GM11168 (cell line): ENCODE data around the gene NES.

Experiments used
- in situ Hi-C: fragments of 300-500 bp; cut with MboI; formaldehyde crosslinking; loops from one replicate; pipeline ENCODE4 v1.12.0; 2022; ENCODE audit warnings: low sequenced_read_pairs; ENCODE audit not compliant: unreplicated experiment

Gene NES

DNA sequence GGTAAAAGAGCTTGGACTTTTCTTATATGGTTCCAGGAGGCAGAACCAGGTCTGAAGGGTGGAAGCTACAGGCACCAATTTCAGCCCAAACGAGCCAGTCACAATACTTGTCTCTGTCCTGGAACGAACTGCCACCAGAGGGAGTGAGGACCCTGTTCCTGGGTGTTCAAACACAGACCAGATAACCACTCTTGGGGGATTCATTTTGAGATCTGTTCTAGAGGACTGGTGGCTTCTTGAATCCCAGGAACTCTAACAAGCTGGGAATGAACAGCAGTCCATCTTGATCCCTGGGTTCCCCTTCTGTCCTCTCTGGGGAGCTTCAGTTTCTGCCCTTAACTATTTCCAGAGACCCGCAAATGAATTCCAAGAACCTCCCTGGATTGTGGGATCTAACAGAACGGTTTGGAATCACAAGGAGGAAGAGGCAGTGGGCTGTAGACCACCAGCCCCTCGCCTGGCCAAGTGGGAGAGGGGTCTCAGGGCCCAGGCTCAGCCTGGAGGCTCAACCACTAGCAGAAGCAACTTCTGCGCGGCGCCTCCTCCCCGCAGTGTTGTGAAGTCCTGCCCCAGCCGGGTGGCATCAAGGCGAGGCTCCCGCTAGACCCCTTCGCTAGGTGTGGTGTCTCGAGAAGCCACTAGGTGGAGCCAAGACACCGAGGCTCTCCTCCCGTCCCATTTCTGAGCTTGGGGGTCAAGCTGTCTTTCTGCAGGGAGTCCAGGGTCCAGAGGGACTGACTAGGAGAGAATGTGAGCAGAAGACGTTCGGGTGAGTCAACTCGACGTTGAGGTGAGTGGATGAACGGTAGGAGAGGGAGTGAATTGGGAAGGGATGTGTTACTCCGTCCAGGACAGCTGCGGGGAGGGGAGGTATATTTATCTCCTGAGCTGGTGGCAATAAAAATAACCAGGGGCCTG lies 12.1 kb upstream of the NES start:
- in situ Hi-C loops, result no loop called here

DNA sequence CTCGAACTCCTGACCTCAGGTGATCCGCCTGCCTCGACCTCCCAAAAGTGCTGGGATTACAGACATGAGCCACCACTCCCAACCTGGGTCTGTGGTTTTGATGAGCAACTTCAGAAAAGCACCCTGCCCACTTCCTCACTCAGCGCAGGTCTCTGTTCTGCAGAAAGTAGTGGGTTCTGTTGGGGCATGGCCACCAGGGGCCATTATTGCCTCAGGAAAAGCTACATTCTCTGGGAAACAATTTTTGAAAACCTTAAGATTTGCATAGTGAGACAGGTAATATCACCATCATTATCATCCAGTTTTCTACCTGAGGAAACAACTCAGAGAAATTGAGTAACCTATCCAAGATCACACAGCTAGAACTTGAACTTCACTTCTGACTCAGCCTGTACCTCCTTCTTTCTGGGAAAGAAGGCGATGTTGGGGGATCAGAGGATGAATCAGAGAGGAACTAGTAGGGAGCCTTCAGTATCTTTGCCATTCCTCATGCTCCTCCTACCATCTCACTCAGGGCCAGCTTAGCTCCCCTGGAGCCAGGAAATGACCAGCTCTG lies 7.1 kb upstream of the NES start:
- in situ Hi-C loops, result no loop called here

DNA sequence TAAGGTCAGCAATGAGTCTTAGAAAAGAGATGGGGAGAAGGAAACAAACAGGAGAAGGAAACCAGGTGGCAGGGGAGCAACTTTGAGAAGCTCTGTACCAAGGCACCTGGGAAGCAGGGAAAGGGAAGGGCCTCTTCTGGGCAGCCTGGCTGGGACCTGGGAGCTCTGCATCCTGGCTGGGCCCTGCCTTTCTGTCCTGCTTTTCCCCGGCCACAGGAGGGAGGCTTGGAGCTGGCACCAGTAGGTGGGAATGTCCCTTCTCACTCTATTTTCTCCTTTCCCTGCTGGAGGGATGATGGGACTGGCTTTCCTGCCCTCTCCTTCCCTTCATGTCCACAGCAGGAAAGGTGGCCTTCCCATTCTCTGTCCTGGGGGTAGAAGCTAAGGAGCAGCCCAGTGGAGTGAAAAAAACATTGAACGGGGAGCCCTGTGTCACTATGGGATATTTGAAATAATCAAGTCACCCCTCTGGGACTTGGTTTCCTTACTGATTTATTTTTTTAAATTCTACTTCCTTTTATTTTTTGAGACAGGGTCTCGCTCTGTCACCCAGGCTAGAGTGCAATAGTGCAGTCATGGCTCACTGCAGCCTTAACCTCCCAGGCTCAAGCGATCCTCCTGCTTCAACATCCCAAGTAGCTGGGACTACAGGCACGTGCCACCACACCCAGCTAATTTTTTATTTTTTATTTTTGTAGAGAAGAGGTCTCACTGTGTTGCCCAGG lies 5.1 kb upstream of the NES start:
- in situ Hi-C loops, result no loop called here

DNA sequence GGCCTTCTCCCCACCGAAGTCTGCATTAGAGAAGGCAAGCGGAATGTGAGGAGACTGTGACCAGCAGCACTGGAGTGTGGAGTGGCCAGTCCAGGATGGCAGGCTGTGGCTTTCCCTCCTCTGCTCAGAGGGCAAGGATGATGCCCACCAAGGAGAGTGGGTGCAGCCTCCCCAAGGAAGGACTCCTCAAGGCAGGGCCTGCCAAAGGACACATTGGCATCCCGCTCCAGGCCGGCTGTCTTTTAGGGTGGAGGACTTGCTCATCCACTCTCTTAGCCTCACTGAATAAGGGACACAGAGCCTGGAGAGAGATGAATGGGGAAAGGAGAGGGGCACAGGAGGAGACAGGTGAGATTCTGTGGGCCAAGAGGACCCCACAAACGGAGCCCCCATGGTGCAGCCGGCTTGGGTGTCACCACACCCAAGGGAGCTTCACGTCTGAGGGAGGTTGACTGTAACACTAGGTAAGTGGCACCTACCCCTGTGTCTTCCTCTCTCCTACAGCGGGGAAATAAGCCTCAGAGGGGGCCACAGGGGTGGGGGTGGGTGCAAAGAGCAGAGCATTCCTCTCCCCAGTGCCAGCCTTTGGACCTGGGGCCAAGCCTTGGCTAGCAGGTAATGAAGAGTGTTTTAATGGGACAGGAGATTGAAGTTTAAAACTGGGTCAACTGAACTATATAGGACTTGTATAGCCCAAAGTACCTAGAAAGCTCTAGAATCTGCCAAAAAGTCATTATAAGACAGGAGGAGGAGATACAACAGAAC lies 4.2 kb upstream of the NES start:
- in situ Hi-C loops, result no loop called here

DNA sequence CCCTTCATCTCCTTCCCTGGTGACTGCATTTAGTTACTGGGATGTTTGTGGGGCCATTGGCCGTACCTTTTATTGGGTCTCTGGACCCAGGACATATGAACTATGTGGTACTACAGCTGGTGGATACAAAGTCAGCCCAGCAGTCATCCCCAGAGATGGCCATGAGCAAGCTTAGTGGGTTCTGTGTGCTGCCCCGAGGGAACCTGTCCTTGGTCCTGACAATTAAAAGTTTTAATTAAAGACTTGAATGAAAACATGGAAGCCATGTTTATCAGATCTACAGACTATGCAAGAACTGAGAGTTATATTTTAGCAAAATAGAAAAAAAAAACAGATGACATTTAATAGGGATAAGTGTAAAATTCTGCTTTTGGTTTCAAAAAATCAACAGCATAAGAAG lies 2.8 kb upstream of the NES start:
- in situ Hi-C loops, result no loop called here

DNA sequence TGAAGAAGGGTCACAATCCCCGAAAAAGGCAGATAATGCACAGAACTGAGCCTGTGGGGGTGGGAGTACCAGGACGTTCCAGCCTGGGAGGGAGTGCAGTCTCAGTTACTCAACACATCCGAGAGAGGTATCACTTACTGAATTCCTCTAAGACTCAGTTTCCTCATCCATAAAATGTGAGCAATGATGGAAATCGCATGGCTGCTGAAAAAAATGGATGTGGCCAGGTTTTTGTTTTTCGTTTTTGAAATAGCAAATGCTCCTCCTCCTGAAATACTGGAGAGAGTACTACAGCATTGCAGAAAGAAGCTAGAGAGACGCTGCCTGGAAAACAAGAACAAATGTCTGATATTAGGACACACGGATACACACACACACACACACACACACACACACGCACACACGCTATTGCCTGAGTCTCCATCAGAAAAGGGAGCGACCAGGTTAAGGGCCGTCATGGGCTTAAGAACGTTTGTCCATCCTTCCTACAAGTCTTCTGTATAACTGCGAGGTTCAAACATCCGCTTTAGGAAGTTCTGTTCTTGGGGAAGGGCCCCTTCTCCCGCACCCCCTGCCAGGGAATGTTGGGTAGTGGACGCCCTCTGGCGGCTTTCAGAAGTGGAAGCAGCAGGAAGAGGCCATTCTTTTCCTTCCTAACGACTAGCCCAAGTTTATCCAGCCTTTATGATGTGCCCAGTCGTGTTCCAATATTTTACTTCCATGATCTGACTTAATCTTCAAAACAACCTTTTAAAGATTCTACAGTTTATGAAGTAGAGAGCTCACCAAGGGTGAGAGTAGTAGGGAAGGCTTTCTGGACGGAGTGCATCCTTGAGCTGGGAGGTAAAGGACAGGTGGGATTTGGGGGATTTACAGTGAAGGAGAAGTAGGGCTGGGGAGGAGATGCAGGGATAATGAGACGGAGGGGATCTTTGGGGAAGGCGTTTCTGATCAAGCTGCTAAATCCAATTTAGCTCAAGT lies 699 bp upstream of the NES start:
- in situ Hi-C loops, result no loop called here

DNA sequence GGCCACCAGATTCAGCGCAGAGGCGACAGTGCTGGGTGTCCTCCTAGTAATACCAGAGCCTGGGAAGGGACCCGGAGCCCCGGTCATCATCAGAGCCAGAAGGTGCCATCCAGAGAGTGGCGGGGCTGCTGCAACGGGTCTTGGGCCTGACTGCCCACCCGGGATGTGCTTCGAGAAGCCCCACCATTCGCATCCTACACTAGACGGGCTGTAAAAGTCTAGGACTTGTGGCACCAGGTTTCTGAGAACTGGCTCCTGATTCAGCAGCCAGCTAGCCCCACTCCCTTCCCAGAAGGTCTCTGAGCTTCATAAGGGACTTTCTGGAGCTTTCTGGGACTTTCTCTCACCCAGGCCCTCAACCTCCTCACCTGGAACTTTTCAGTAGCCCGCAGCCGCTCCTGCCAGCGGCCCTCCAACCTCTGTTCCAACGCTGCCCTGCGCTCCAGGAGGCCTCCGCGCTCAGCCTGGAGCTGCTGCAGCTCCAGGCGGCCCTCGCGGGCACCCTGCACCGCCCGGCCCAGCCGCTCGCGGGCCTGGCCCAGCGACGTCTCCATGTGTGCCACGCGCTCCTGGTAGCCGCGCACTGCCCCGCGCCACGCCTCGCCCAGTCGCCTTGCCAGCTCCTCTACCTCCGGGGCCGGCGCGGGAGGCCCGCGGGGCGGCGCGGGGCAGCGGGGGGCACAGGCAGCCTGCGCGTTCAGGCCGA lies 940 bp downstream of the NES start:
- in situ Hi-C loops, result no loop called here

DNA sequence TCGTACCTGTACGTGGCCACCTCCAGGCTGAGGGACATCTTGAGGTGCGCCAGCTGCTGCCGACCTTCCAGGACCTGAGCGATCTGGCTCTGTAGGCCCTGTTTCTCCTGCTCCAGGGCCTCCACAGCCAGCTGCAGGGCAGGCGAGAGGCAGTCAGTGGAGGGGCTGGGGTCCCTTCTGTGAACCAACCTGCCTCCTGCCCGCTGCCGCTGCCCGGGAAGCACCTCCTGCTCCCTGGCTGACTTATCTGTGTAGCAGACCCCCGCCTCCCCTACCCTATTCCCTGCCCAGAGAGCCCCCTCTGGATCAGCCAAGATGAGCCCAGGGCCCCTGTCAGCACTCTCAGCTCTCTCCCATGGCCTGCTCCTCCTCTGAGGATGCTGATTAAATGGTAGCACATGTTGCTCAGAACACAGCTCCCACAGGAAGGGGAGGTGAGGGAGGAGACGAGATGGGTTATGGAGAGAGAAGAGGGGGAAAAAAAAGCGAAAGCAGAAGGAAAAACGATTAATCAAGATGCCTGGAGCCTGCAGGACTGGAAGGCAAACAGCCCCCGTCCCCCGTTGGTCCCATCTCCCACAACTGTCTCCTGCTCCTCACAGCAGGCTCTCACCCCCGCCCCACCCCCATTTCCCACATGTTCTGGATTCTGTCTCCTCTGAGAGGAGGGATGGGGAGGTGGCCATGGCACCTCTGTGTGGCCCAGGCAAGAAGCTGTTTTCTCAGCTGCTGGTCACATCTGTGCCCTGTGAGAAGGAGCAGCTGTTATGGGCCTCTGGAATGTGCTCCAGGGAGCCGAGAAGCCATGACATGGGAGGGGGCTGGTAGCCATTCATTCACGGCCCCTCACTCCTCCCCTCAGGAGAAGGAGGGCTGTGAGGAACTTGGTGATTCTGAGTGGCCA lies 1.7 kb downstream of the NES start:
- in situ Hi-C loops, result no loop called here

DNA sequence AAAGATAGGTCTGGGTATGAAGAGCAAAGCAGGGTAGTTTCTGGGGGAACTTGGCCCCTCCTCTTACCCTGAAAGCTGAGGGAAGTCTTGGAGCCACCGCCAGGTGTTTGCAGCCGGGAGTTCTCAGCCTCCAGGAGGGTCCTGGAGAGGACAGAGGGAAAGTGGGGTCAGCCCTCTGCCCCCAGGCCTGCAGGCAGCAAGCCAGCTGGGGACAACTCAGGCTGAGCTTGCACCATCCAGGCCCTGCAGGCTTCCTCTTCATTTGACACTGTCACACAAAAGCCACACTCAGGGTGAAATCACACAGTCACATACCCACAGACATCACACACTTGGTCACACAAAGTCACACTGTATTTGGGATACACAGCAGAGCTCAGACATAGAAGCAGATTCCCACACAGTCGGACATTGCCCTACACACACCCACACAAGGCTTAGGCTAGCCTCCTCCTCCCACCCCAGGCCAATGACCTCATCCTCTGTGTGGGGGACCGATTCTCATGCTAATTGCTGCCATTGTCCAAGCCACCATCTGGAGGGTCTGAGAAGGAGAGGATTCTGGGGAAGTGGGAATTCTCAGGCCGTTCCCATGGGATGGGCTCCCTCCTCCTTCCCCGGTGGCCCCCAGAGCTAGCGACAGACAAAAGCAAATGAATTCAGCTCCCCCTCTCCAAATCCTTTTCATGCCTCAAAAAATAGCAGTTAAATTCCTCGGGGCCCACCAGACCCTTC lies 3.7 kb downstream of the NES start:
- in situ Hi-C loops, result no loop called here

DNA sequence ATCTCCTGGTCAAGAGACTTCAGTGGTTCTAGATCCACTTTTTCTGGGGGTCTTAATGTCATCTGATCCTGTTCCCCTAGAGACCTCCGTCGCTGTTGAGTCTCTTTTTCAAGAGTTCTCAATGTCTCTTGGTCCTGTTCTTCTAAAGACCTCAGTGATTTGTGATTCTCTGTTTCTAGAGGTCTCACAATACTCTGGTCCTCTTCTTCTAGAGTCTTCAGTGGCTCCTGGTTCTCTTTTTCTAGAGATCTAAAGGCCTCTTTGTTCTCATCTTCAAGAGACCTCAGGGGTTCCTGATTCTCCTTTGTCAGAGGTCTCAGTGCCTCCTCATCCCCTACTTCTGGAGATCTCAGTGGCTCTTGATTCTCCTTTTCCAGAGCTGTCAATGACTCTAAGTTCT lies 5.4 kb downstream of the NES start:
- in situ Hi-C loops, result no loop called here

DNA sequence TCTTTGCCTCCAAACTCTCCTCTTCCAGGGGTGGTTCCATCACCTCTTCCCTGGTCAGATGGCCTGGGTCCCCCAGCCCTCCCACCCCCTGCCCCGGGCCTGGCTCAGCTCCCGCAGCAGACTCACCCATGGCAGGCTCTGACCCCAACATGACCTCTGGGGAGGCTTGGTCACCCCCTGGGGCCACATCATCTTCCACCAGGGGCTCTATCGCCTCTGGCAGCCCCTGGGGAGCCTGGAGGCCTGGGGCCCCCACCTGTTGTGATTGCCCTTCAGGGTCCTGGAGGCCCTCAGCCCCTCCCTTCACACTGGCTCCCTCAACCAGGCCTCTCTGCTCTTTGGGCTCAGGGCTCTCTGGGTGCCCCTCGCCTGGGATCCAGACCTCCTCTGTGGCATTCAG lies 6.4 kb downstream of the NES start:
- in situ Hi-C loops, result no loop called here

DNA sequence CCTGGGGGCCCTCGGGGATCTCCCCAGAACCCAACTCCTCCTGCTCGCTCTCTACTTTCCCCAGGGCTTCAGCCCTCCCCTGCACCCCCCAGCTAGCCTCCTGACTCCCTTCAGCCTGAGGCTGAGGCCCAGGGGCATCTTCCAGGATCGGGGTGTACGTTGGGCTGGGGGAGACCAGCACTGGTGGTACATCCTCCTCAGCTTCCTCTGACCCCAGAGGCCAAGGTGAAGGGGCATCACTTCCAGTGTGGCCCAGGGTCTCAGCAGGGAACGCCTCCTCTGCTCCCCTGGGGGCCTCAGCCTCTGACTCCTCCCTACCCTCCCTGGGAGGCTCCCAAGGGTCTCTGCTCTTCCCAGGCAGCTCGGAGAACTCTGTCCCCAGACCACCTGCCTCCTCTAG lies 6.8 kb downstream of the NES start:
- in situ Hi-C loops, result no loop called here

DNA sequence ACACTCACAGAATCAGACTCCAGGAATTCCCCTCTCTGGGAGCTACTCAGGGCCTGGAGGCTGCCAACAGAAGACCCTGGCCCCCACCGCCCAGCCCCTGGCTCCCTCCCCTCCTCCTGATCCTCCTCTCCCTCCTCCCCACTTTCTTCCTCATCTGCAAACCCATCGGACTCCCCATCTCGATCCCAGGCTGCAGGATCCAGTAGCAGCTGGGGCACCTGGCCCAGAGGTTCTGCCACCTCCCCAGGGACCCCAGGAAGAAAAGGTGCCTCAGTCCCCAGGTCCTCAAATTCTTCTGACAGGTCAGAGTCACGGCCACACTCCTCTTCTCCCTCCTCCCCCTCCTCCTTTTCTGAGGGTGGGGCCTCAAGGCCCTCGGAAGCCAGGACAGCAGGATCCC lies 7.4 kb downstream of the NES start:
- in situ Hi-C loops, result no loop called here

DNA sequence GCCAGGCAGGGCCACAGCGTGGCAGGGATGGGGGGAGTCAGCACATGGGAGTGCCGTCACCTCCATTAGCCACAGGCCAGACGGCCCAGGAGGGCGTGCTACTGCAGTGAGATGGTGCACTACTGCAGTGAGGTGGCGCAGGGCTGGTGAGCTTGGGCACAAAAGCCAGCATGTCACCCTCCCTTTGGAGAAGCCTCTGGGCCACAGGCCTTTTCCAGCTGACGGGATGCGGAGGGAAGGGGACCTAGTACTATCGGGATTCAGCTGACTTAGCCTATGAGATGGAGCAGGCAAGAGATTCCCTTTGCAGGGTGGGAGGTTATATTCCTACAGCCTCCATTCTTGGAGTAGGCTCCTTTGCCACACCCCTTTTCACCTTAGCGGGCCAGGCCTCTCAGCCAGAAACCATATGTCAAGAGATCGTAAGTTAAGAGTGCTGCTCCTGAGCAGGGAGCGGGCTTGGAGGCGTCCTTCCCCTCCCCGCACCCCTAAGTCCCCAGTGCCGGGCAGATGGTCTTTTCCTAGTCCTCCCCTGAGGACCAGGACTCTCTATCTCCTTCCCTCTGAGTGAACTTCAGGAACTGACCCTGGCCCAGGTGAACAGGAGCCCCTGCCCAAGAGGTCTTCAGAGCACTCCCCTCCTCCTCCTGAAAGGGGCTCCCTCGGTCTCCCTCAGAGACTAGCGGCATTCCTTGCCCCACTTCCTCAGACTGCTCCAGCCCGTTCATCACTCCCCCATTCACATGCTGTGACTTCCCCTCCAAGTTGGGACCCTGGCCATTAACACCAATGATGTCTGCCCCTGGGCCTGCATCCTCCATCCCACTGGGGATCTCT lies 8.2 kb downstream of the NES start:
- in situ Hi-C loops, result no loop called here

DNA sequence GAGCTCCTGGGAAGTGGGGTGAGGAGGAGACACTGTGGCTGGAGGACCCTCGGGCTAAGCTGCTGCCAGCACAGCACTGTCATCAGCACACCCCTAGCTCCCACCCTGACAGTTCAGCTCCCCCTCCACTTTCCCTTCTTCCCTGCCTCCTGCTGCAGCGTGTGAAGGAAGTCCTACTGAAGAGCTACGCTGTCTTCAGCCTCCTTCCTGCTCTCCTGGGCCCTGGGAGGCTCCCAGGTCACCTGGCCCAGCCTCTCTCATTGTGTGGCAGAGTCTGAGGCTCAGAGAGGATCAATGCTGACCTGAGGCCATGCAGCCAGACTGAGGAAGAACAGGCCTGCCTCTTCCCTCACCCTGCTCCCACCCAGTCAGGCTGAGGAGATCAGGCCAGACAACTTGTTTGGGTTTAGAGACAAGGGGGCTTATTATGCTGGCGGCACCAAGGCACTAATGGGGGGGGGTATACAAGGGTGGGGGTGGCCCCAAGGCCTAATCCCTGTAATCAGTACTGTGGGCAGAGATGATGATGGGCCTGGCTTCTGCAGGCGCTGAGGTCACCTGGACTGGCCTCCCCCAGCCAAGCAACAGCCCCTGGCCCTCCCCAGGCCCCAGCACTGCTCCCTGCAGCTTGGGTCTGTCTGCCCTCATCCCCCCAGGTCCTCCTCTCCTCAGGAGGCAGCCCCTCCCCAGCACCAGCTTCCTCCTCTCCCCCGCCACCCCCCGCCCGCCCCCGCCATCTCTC lies 9.1 kb downstream of the NES start:
- in situ Hi-C loops, result no loop called here

DNA sequence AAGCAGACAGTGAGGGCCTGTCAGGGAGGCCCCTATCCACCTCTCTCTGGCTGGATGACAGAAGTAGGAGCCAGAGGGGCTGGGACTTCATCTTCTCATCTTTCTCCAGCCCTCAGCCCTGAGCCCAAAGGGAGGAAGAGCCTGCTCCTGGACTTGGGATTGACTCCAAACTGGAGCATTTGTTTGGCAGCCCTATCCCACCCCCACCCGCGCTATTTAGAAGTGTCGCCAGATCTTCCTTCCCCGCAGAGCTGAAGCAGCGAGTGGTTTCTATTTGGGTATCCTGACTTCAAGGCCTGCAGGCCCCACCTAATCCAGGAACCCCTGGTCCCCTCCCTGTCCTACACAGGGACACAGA lies 9.6 kb downstream of the NES start:
- in situ Hi-C loops, result no loop called here
